ENCODE measurements around the gene BTRC. TPM values are rescaled to one million over a fixed set of nuclear protein-coding genes. Genes with fewer than 3 reads are reported as not detected.

Gene BTRC
- total RNA-seq, 1 donor from 2014 or later: 0.96 TPM

DNA sequence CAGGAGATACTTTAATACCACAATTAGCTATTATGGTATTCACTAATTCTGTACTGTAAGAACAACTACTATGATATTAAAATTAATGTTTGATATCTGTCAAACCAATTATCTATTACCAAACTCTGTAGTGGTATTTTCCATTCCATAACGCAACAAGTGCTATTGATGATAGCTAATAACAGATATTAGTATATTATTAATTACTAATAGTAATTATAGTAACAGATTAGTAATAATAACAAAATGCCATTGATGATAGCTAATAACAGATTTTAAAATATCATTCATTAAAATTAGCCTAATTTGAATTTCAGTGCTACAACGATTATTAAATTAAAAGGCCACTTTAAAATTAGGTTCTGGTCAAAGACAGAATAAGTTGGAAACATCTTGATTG lies 93.5 kb downstream of the BTRC start:
- H3K27me3 ChIP-seq: no peaks in the 10 kb centered on the region
- no peak for DNase-seq (ENCODE audit: low spot score in 2 of 2)
- no peaks in the 10 kb centered on the region for H3K9me3 ChIP-seq
- TF ChIP-seq CTCF (IDR thresholded peaks at IDR 0.05): no peak
- H3K27ac ChIP-seq: no peak overlapping the region
- intact Hi-C loops (cut with DNase I): no loop called here
- H3K4me3 ChIP-seq: no peak overlapping the region
- H3K4me1 ChIP-seq: no peaks in the 10 kb centered on the region
- H3K36me3 ChIP-seq: no peaks in the 10 kb centered on the region

DNA sequence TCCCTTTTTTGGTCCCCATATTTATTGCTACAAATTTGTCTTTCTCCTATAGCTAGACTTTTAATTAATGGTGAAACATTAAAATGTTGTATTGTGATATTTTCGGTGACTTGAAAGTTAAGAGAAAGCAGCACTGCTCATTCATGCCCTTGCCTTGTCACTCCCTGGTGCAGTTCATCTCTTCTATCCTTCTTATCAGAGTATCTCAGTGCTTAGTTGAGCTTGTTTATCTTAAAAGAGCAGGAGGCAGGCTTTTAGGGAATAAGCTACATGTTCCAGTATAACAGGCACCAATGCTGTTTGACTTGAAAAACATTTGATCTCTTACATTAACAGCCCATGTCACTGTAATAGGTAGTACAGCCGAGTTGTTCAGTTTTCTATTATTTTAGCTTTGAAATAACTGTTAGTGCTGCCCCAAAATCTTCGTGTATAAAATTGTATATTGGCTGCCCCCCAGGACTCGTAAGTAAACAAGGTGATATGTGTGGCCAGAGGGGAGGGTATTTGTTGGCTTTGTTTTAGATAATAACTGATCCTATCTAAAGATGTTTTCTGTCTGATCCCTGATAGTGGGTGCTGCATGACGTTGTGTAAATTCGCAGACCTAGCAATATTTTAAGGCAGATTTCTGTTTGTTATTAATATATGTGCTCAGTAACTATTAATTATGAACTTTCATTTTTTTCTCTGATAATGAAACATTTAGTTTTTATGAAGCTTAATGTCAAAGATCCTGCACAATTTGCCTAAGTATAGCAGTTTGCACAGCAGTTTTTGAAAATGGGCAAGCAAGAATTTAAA lies 96.5 kb downstream of the BTRC start:
- Histone ChIP-seq H3K4me3 (no peak overlapping the region), H3K4me1 (no peaks in the 10 kb centered on the region), H3K27me3 (no peaks in the 10 kb centered on the region), H3K9me3 (no peaks in the 10 kb centered on the region), H3K36me3 (no peaks in the 10 kb centered on the region), H3K27ac (no peak overlapping the region)
- DNase-seq (ENCODE audit: low spot score in 2 of 2): no peak
- intact Hi-C loops (cut with DNase I): no loop called here
- TF ChIP-seq CTCF (IDR thresholded peaks at IDR 0.05): no peak

DNA sequence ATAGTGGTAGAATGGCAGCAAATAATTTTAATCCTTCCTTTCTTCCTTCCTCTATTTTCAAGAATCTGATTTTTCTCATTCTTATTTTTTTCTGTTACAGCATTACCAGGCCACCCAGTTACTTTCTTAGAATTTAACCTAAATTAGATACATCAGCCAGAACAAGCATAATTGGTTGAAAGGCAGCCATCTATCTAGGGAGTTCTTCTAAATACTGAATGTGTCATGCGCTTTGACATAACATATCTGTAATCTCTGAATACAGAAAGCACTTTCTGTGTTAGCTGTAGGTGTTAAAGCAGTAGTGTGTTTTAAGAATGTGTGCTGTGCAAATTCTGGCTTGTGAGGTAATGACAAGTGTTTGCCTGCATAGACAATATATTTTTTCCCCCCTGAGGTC lies 97.3 kb downstream of the BTRC start:
- H3K4me1 ChIP-seq: no peaks in the 10 kb centered on the region
- no peaks in the 10 kb centered on the region for H3K36me3 ChIP-seq
- intact Hi-C loops (cut with DNase I): no loop called here
- H3K4me3 ChIP-seq: no peak overlapping the region
- no peaks in the 10 kb centered on the region for H3K27me3 ChIP-seq
- no peak for TF ChIP-seq CTCF (IDR thresholded peaks at IDR 0.05)
- no peaks in the 10 kb centered on the region for H3K9me3 ChIP-seq
- no peak for DNase-seq (ENCODE audit: low spot score in 2 of 2)
- no peak overlapping the region for H3K27ac ChIP-seq

- Histone ChIP-seq H3K36me3 (no peaks in the 10 kb centered on the region), H3K4me3 (no peak overlapping the region), H3K27me3 (no peaks in the 10 kb centered on the region), H3K27ac (no peak overlapping the region), H3K9me3 (no peaks in the 10 kb centered on the region), H3K4me1 (no peaks in the 10 kb centered on the region)
- intact Hi-C loops (cut with DNase I): no loop called here
- no peak for TF ChIP-seq CTCF (IDR thresholded peaks at IDR 0.05)
- no peak for DNase-seq (ENCODE audit: low spot score in 2 of 2)
Measured at GRCh38 chr10:101451667-101452069, 97.7 kb downstream of the BTRC start.

GRCh38 chr10:101452176-101452575 lies 98.2 kb downstream of the BTRC start:
- no peak overlapping the region for H3K4me3 ChIP-seq
- no peak for DNase-seq (ENCODE audit: low spot score in 2 of 2)
- H3K36me3 ChIP-seq: no peaks in the 10 kb centered on the region
- no peak for TF ChIP-seq CTCF (IDR thresholded peaks at IDR 0.05)
- no peak overlapping the region for H3K27ac ChIP-seq
- intact Hi-C loops (cut with DNase I): no loop called here
- H3K9me3 ChIP-seq: no peaks in the 10 kb centered on the region
- no peaks in the 10 kb centered on the region for H3K4me1 ChIP-seq
- no peaks in the 10 kb centered on the region for H3K27me3 ChIP-seq

Data from ascending aorta (tissue), 2 donors.